Transverse colon (tissue), 4 donors: Measurements from ENCODE around the gene ELANE. TPM values are rescaled to one million over a fixed set of nuclear protein-coding genes. Genes with fewer than 3 reads are reported as not detected.

Source experiments
- DNase-seq: peaks from one replicate; pipeline ENCODE4 v3.0.0-alpha.2; 2019
- H3K27ac ChIP-seq, 4 donors: fragments of 200-600 bp; sonication (generic); 2 replicates each; pipeline ENCODE4 v1.5.1; 2016 to 2018; ENCODE audit warnings: inconsistent platforms in 4 of 4
- H3K27me3 ChIP-seq: fragments of 200-600 bp; sonication (generic); 2 replicates; pipeline ENCODE4 v1.5.1; 2017; ENCODE audit warnings: inconsistent platforms
- H3K36me3 ChIP-seq, 4 donors: fragments of 200-600 bp; sonication (generic); 2 replicates each; pipeline ENCODE4 v1.5.1; 2017 to 2019; ENCODE audit warnings: inconsistent platforms in 4 of 4
- H3K4me1 ChIP-seq, 4 donors: fragments of 200-600 bp; sonication (generic); 2 replicates each; pipeline ENCODE4 v1.5.1; 2017 to 2020; ENCODE audit warnings: inconsistent platforms in 4 of 4
- H3K4me3 ChIP-seq, 4 donors: fragments of 200-600 bp; sonication (generic); 1 replicate in 1 of 4; 2 replicates in 3 of 4; pipeline versions ENCODE4 v1.5.1 to v1.6.1; 2017 to 2019; ENCODE audit warnings: inconsistent platforms in 4 of 4
- H3K9me3 ChIP-seq, 2 donors: fragments of 200-600 bp; sonication (generic); 2 replicates each; pipeline ENCODE4 v1.5.1; 2017 to 2019; ENCODE audit warnings: inconsistent platforms in 2 of 2
- CTCF ChIP-seq, 5 experiments: fragments of 200-600 bp in 3 of 5; fragments of 450-650 bp in 2 of 5; sonication (generic) in 3 of 5; IDR thresholded peaks; 1 replicate in 2 of 5; 2 replicates in 3 of 5; pipeline ENCODE4 v1.5.1; 2016 to 2017; ENCODE audit warnings: antibody characterized with exemption in 5 of 5, inconsistent platforms in 3 of 5, mild to moderate bottlenecking in 2 of 5, moderate library complexity in 1 of 5
- EP300 ChIP-seq: sonication (generic); formaldehyde crosslinking; IDR thresholded peaks from one replicate; pipeline ENCODE4 v1.6.1; 2017; ENCODE audit warnings: antibody characterized with exemption, low read depth
- POLR2A ChIP-seq: fragments of 450-650 bp; IDR thresholded peaks from one replicate; pipeline ENCODE4 v1.6.1; 2016; ENCODE audit warnings: antibody characterized with exemption, mild to moderate bottlenecking, moderate library complexity
- POLR2AphosphoS5 ChIP-seq, 3 donors: sonication (generic); formaldehyde crosslinking; IDR thresholded peaks; one replicate each; pipeline ENCODE4 v1.6.1; 2016; ENCODE audit warnings: antibody characterized with exemption in 3 of 3
- WGBS, 2 donors: methylation state at CpG; one replicate each; pipeline ENCODE4 v1.1.5; 2018; ENCODE audit warnings: low coverage in 1 of 2; 5-methylcytosine and 5-hydroxymethylcytosine counted together
- in situ Hi-C, 4 donors: fragments of 200-750 bp; cut with MboI; loops; one replicate each; pipeline versions ENCODE4 v1.15.0 to v1.15.1; 2017; ENCODE audit warnings: low sequenced_read_pairs in 3 of 4, low pct_ligation_motif_present in 1 of 4, low pct_unique_long_range_greater_than_20kb in 1 of 4
- intact Hi-C: fragments of 100-400 bp; cut with DNase I; formaldehyde crosslinking; loops from one replicate; pipeline ENCODE4 v1.15.1; 2023; ENCODE audit warnings: low total_unique reads
- total RNA-seq, 4 donors: library from RNA; depleted of rRNA; stranded (reverse); fragments of >200 nt; gene quantifications; one replicate each; pipeline ENCODE4 v1.1.0, GENCODE V29; 2016

The ELANE gene
- total RNA-seq, 4 donors from 2014 or later: 0.79 to 2.2 TPM; not detected in 2

- DNase-seq: no peak
- Histone ChIP-seq H3K27me3 (no peaks in the 10 kb centered on the region), H3K4me1 (peaks cover 0 to 15% (median 11%) of the 10 kb centered on the region in 4 donors), H3K36me3 (peaks cover 0 to 26% (median 13%) of the 10 kb centered on the region in 4 donors), H3K4me3 (no peak overlapping the region), H3K27ac (no peak overlapping the region), H3K9me3 (no peaks in the 10 kb centered on the region)
- in situ Hi-C loops (no loop called here), intact Hi-C loops (no loop called here)
- TF ChIP-seq CTCF (IDR thresholded peaks at IDR 0.05): no peak
- no peak for TF ChIP-seq POLR2AphosphoS5 (IDR thresholded peaks at IDR 0.05)
- no peak for TF ChIP-seq EP300
- TF ChIP-seq POLR2A: no peak
- 82 to 87% methylated on average over 10 to 30 of the region's 30 CpGs for WGBS, 2 donors
These were observed 36.7 kb downstream of the ELANE start for GRCh38 chr19:888581-889385.

DNA sequence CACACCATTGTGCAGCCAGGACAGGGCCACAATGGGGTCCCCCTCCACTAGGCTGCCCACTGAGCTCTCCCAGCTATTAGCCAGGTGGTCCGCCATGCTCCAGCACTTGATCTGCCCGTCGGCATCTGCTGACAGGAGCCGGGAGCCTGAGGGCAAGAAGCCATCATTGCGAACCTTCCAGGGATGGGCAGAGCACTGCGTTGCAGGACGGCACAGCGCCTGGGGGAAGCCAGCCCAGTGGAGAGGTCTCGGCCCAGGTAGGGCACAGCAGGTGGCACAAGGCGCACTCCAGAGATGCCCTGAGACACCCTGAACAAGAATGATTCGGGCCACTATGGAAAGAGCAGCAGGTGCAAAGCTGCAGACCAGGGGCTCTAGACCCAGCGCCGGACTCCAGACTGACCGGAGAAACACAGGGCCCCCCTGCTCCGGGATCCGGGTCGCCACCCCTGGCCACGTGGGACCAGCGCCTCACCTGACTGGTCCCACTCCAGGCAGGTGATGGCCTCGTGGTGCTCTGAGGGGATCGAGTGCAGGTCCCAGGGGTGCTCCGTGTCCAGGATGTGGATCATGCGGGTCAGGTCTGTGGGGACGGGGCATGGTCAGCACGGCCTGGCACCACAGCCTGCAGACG lies 37.7 kb downstream of the ELANE start:
- in situ Hi-C loops (no loop called here), intact Hi-C loops (no loop called here)
- H3K4me3 ChIP-seq: no peak overlapping the region
- H3K9me3 ChIP-seq: no peaks in the 10 kb centered on the region
- 94% methylated on average over 25 of the region's 26 CpGs; no CpG with 5 or more reads in 1 of the 2 donors for WGBS, 2 donors
- peaks cover 0 to 23% (median 11%) of the 10 kb centered on the region in 4 donors for H3K36me3 ChIP-seq
- H3K27me3 ChIP-seq: no peaks in the 10 kb centered on the region
- H3K27ac ChIP-seq: no peak overlapping the region
- peaks cover 0 to 16% (median 12%) of the 10 kb centered on the region in 4 donors for H3K4me1 ChIP-seq
- DNase-seq: no peak
- no peak for TF ChIP-seq POLR2A
- no peak for TF ChIP-seq CTCF (IDR thresholded peaks at IDR 0.05)
- no peak for TF ChIP-seq POLR2AphosphoS5 (IDR thresholded peaks at IDR 0.05)
- no peak for TF ChIP-seq EP300

GRCh38 chr19:890831-891230 lies 38.7 kb downstream of the ELANE start:
- Histone ChIP-seq H3K4me1 (peaks cover 0 to 16% (median 12%) of the 10 kb centered on the region in 4 donors), H3K27me3 (no peaks in the 10 kb centered on the region), H3K27ac (peak overlapping the region in 3 of 4 donors; percentile 31 to 95 (median 33)), H3K36me3 (peaks cover 0 to 15% (median 7%) of the 10 kb centered on the region in 4 donors), H3K9me3 (no peaks in the 10 kb centered on the region), H3K4me3 (no peak overlapping the region)
- intact Hi-C loops: no loop called here
- no peak for DNase-seq
- TF ChIP-seq POLR2AphosphoS5 (IDR thresholded peaks at IDR 0.05): no peak
- no peak for TF ChIP-seq POLR2A
- no peak for TF ChIP-seq EP300
- no peak for TF ChIP-seq CTCF (IDR thresholded peaks at IDR 0.05)
- in situ Hi-C loops: no loop called here
- 84% methylated on average over 18 of the region's 18 CpGs; no CpG with 5 or more reads in 1 of the 2 donors for WGBS, 2 donors
